Activated CD4-positive, alpha-beta T cell treated with anti-CD3 and anti-CD28 coated beads for 4 hours (primary cell): ENCODE data around the gene NPB.

Source experiments
- DNase-seq, 2 donors: peaks; one replicate each; pipeline ENCODE4 v3.0.0-alpha.2; 2020

NPB gene

GRCh38 chr17:81902023-81902652 is at the start of gene NPB:
Gene NPB (plus strand): TSS chr17:81902238. CDS start chr17:81902278, 40 bp downstream.
- DNase-seq: no peak

- no peak for DNase-seq
These were observed 46.9 kb upstream of the NPB start for GRCh38 chr17:81854974-81855774.

- no peak for DNase-seq
These were observed 43.7 kb upstream of the NPB start for GRCh38 chr17:81858170-81858966.

DNA sequence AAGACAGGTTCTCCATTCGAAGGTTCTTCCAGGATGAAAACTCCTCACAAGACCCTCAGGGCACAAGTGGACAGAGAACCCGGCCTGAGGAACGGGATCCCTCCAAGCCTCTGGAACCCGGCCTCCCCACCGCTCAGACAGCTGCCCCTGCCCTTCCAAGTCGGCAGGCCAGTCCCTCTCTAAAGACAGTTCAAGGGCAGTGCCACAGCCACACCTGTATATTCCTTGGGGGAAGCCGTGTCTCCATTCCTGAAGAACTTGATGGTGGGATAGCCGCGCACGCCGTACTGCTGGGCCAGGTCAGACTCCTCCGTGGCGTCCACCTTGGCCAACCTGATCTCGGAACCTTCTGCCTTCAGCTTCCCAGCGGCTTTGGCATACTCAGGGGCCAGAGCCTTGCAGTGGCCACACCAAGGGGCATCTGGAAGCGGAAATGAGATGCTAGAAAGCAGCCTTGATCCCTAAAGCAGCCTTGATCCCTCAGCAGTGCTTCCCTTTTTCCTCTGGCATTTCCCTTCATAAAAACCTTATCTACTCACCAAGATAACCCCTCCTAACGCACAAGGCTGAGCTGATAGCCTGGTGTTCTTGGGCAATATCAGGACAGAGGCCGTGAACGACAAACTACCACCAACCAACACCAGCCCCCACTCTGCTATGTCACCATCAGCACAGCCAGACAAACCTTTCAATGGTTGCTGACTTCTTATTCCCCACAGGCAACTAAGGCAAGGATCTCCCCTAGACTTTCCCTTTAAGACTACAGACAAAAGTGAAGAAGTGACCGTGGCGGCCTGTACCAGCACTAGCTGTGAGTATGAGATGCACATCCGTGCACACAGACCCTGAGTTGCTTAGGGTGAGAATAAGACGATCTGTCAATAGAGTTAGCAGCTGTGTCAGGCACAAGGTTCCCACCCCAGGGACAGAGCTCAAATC is 42.8 kb upstream of the NPB start:
- no peak for DNase-seq

GRCh38 chr17:81859906-81860755 is 41.9 kb upstream of the NPB start, which contains the start of gene P4HB:
Gene P4HB (minus strand): TSS chr17:81860535. CDS start chr17:81860471, 64 bp downstream.
- no peak for DNase-seq

GRCh38 chr17:81860756-81861568 is 41.1 kb upstream of the NPB start:
- DNase-seq: peak; percentile 98 to 99

DNA sequence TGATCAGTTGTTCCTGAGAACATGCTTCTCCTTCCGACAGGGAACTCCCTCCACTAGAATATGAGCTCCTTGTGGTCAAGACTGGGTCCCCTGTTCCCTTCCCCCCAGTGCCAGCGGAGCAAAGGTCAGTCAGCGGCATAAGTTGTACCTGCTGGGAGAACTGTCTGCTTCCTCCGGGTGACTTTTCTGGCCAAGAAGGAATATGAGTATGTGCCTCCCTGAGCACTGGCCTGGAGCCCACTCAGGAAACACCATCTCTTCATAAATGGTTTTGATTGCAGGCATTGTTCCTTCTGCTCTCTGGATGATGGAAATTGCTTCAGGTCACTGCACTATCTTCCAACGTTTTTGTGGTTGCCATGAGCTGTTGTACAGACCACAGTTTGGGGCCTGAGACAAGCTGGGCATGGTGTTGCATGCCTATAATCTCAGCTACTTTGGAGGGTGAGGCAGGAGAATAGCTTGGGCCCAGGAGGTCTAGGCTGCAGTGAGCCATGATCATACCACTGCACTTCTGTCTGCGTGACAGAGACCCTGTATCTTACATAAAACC is 38.8 kb upstream of the NPB start:
- DNase-seq: no peak

DNA sequence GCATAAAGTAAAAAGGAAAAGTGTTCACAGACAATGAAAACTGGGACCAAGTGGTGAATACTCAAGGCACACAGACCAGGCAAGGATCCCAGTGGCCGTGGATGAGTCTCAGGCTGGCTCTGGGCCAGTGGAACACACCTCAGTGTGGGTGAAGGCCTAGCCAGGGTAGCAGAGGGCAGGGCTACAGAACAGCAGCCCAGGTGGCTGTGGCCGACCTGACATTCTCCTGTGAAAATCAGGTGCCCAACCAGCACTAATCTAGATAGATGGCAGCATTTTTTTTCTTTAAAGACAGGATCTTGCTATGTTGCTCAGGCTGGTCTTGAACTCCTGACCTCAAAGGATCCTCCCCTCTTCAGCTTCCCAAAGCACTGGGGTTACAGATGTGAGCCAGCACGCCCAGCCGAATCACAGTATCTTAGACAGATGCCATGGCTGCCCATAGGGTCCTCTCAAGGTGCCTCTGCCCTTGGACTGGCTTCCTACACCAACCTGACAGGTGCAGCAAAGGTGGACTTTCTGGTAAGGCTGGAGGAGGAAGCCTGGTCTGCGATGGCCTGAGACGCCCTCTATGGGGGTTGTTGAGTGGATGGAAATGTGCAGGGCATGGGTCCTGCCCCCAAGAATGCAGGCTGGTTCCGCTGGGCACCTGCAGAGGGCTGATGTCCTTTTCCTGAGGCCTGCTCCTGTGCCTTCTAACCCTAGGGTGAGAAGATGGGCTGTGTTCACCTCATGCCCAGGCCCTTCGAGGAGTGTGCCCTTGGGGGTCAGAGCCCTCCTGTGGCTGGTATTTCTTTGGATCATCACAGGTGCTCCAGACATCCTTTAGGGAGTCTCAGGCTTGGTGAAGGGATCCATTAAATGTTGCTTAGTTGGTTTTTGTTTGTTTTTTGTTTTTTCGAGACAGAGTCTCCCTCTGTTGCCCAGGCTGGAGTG is 37.9 kb upstream of the NPB start:
- DNase-seq: no peak

- no peak for DNase-seq
These were observed 36.7 kb upstream of the NPB start for GRCh38 chr17:81865358-81865732.

GRCh38 chr17:81865733-81866439 is 36.2 kb upstream of the NPB start:
- DNase-seq: no peak

- no peak for DNase-seq
These were observed 35.4 kb upstream of the NPB start for GRCh38 chr17:81866440-81867169.

DNA sequence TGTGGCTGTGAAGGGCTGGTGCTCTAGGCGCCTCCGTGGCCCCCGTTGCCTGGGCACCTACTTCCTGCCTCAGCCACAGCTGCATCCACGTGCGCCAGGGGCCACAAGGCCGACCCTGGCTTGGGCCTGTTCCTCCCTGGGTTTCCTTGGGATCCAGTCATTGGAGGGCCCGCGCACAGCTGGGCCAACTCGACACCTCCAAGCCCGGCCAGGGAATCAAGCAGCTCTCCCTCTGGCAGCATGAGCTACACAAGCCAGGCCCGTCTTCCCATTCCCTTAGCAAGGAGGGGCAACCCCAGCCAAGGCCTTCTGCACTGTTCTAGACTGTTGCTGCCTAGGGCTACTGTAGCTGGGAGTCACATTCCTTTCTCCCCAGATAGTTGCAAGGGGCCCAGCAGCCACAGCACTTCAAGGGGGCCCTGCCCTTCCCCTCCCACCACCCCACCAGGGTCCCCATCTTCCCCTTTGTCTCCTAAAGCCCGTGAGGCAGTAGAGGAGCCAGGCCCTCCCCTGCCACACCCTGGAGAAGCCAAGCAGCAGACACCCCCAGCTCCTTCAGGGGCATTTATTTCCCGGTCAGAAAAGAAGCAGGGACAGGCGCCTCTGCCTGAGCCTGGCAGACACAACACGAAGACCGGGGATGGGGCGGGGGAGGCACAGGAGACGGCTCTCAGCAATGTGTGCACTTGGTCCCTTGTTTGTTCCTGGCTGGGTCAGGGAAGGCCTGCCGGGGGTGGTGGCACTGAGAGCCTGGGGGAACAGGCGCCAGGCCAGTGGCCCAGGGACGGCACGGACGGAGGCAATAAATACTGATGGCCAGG is 34.7 kb upstream of the NPB start:
- DNase-seq: peak in 1 of 2 donors; percentile 24

- DNase-seq: no peak
These were observed 33.9 kb upstream of the NPB start for GRCh38 chr17:81867991-81868673.

DNA sequence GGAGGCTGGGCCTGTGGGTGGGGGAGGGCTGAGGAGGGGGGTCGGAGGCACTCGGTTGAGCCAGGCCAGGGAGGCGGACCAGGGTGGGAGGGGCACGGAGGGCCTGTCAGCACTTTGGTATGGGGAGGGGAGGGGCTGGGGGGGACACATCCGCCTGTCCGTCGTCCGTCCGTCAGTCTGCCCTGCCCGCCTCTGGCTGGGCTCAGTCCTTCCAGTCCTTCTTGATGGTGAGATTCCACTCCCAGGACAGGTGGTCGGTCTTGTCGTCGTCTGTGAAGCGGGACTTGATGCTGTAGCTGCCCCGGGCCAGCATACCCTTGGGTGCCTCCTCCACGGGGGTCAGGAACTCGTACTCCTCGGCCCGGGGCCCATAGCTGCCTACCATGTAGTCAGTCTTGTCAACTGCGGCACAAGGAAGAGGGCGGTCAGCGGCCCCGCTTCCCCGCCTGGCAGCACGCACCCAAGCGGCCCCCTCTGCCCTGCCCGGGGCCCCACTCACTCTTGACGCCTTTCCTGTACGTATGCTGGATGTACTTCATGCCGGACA is 33.3 kb upstream of the NPB start:
- DNase-seq: no peak

DNA sequence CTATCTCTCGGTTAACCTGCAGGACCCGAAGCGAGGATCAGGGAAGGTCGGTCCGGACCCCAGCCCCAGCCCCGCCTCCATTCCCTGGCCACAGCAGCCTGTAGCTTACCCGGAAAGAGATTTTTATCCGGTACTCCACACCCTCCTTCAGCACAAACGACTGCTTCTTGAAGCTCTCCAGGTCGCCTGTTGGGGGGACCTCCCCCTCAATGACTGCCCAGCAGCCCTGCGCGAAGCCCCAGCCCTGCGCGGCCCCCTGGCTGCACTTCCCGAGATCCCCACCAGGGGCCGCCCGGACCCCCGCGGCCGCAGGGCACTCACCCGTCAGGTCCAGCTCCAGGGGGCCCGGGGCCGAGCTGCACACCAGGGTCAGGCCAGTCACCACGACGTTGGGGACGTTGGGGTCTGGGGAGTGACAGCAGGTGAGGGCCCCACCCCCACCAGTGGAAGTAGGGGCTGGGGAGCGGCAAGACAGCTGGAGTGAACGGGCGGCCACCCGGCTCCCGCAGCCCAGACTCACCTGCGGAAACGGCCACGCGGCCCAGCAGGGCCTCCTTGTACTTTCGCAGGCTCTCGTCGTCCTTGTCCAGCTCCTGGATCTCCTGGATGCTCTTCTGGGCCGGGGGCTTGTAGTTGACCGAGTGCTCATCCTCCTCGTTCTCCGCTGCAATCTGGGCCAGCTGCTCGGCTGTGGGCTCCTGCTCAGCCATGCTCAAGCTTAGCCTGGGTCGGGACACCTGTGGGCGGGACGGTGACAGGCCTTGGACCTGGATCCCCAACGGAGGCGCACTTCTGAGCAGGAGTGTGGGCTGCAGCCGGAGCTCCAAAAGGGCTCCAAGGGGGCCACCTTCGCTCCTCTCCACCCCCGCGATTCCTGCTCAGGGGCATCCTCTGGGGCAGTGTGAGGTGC is 32.6 kb upstream of the NPB start:
- peak in 1 of 2 donors; percentile 32 for DNase-seq
